ENCODE results near the gene FREM2. TPM values are rescaled to one million over a fixed set of nuclear protein-coding genes. Genes with fewer than 3 reads are reported as not detected.

Gene FREM2
- total RNA-seq, 4 donors from 2014 or later = under 0.01 to 34.3 (median 2.5) TPM

- Histone ChIP-seq H3K4me3 (no peak overlapping the region), H3K27me3 (no peaks in the 10 kb centered on the region), H3K27ac (no peak overlapping the region), H3K4me1 (no peaks in the 10 kb centered on the region), H3K9me3 (no peaks in the 10 kb centered on the region), H3K36me3 (no peaks in the 10 kb centered on the region)
- TF ChIP-seq, protein P1, sequence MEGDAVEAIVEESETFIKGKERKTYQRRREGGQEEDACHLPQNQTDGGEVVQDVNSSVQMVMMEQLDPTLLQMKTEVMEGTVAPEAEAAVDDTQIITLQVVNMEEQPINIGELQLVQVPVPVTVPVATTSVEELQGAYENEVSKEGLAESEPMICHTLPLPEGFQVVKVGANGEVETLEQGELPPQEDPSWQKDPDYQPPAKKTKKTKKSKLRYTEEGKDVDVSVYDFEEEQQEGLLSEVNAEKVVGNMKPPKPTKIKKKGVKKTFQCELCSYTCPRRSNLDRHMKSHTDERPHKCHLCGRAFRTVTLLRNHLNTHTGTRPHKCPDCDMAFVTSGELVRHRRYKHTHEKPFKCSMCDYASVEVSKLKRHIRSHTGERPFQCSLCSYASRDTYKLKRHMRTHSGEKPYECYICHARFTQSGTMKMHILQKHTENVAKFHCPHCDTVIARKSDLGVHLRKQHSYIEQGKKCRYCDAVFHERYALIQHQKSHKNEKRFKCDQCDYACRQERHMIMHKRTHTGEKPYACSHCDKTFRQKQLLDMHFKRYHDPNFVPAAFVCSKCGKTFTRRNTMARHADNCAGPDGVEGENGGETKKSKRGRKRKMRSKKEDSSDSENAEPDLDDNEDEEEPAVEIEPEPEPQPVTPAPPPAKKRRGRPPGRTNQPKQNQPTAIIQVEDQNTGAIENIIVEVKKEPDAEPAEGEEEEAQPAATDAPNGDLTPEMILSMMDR (IDR thresholded peaks at IDR 0.05) = no peak
- no peak for TF ChIP-seq POLR2A (IDR thresholded peaks at IDR 0.05)
- intact Hi-C loops (cut with DNase I; ENCODE audit: low total_unique reads) = no loop called here
- DNase-seq = no peak
Observed at GRCh38 chr13:38703255-38703654, 16.4 kb downstream of the FREM2 start.

- no peak overlapping the region for H3K27ac ChIP-seq
Observed at GRCh38 chr13:38705365-38705764, 18.5 kb downstream of the FREM2 start.

DNA sequence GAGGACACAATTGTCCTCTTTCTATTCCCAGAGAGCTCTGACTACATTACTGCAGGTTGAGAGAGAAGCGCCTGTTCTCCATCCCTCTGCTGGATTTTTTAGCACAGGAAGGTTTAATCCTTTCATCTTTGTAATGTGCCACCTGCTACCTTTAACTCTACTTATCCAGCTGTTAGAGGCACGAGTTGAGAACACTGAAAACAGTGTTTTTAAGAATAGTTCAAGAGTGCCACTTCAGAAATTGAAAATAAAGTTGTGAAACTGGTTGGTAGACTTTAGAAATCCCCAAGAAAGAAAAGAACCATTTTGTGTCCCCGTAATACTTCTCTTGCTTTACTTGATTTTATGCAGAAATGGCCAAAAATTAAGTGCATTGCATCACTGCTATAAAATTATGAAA, 20.6 kb downstream of the FREM2 start:
- DNase-seq = no peak
- no peaks in the 10 kb centered on the region for H3K36me3 ChIP-seq
- no peak overlapping the region for H3K4me3 ChIP-seq
- TF ChIP-seq POLR2A (IDR thresholded peaks at IDR 0.05) = no peak
- TF ChIP-seq, protein P1 (IDR thresholded peaks at IDR 0.05) = no peak
- H3K27ac ChIP-seq = no peak overlapping the region
- intact Hi-C loops (cut with DNase I; ENCODE audit: low total_unique reads) = no loop called here
- no peaks in the 10 kb centered on the region for H3K27me3 ChIP-seq
- H3K4me1 ChIP-seq = no peaks in the 10 kb centered on the region
- H3K9me3 ChIP-seq = no peaks in the 10 kb centered on the region

More at GRCh38 chr13:38705365-38705764, 18.5 kb downstream of the FREM2 start:
- intact Hi-C loops (cut with DNase I; ENCODE audit: low total_unique reads) = no loop called here
- DNase-seq = no peak
- no peak for TF ChIP-seq POLR2A (IDR thresholded peaks at IDR 0.05)
- Histone ChIP-seq H3K4me3 (no peak overlapping the region), H3K27me3 (no peaks in the 10 kb centered on the region), H3K4me1 (no peaks in the 10 kb centered on the region), H3K36me3 (no peaks in the 10 kb centered on the region), H3K9me3 (no peaks in the 10 kb centered on the region)

GRCh38 chr13:38713046-38713445, 26.2 kb downstream of the FREM2 start:
- intact Hi-C loops (cut with DNase I; ENCODE audit: low total_unique reads) = no loop called here
- Histone ChIP-seq H3K36me3 (no peaks in the 10 kb centered on the region), H3K27ac (no peak overlapping the region), H3K4me1 (no peaks in the 10 kb centered on the region), H3K27me3 (no peaks in the 10 kb centered on the region), H3K4me3 (no peak overlapping the region), H3K9me3 (no peaks in the 10 kb centered on the region)
- no peak for DNase-seq
- TF ChIP-seq, protein P1 (IDR thresholded peaks at IDR 0.05) = no peak
- TF ChIP-seq POLR2A (IDR thresholded peaks at IDR 0.05) = no peak

DNA sequence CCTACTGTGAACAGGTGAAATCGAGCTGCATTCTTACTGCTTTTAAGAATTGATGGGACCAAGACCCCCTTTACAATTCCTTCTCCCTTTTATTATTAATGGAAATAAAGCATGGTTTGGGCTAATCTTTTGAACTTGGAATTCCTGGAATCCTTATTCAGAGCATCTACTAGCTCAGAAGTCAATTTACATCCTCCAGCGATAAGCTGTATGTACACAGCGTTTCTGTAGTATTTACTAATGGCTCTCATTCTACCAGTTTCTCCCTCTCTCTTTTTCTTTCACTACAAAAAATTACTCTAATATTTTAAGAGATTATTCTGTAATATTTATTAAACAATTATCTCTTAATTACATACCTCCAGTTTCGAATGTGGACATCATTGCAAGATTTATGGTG, 31.5 kb downstream of the FREM2 start:
- DNase-seq = no peak
- H3K27me3 ChIP-seq = no peaks in the 10 kb centered on the region
- H3K9me3 ChIP-seq = no peaks in the 10 kb centered on the region
- no peak overlapping the region for H3K27ac ChIP-seq
- TF ChIP-seq, protein P1 (IDR thresholded peaks at IDR 0.05) = no peak
- TF ChIP-seq POLR2A (IDR thresholded peaks at IDR 0.05) = no peak
- H3K4me1 ChIP-seq = no peaks in the 10 kb centered on the region
- H3K36me3 ChIP-seq = no peaks in the 10 kb centered on the region
- no peak overlapping the region for H3K4me3 ChIP-seq
- intact Hi-C loops (cut with DNase I; ENCODE audit: low total_unique reads) = no loop called here

DNA sequence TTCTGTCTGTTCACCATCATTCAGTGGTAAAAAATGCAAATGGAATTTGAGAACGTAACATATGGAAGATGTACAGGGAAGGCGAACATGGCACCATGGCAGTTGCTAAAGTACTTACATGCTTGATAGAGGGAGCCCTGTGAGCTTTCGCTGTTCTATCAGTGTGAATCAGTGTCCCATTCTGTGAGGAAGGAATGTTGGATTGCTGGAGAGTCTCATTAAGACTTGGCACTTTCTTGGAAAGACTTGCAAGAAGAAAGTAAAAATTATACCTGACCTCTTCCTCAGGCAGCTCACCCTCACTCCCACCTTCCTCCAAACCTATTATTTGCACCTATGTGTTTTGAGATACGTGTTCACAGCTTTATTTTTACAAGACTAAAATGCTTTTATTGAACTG, 43.5 kb downstream of the FREM2 start:
- Histone ChIP-seq H3K4me3 (no peak overlapping the region), H3K27me3 (no peaks in the 10 kb centered on the region), H3K27ac (no peak overlapping the region), H3K9me3 (no peaks in the 10 kb centered on the region), H3K36me3 (no peaks in the 10 kb centered on the region), H3K4me1 (no peaks in the 10 kb centered on the region)
- intact Hi-C loops (cut with DNase I; ENCODE audit: low total_unique reads) = no loop called here
- TF ChIP-seq, protein P1 (IDR thresholded peaks at IDR 0.05) = no peak
- no peak for TF ChIP-seq POLR2A (IDR thresholded peaks at IDR 0.05)
- DNase-seq = no peak
